GM19372 (cell line): ENCODE data around the gene NBR1.
"Not testable (repeated sequence)": the region's sequence is repeated elsewhere in the genome, so short reads cannot be mapped to it uniquely, and the experiment has no call there.

Experiments
- ATAC-seq: cut with Tn5 transposase; IDR thresholded peaks from one replicate; pipeline ENCODE4 v1.9.1; 2021; ENCODE audit warnings: mild to moderate bottlenecking, low read depth, moderate library complexity; ENCODE audit not compliant: unreplicated experiment

The NBR1 gene

GRCh38 chr17:43240596-43241352 lies 69.8 kb downstream of the NBR1 start:
- ATAC-seq = not testable (repeated sequence)

GRCh38 chr17:43246456-43246855 lies 75.4 kb downstream of the NBR1 start:
- ATAC-seq = not testable (repeated sequence)
